GM19193 (cell line): ENCODE results near the gene SCRN2.

Source experiments
- POLR2A ChIP-seq: IDR thresholded peaks from 4 replicates; pipeline ENCODE4 v1.6.1; 2011; ENCODE audit not compliant: insufficient read depth, insufficient read length; ENCODE audit errors: extremely low read depth

The SCRN2 gene

GRCh38 chr17:47792979-47793378 is 48.1 kb downstream of the SCRN2 start:
- TF ChIP-seq POLR2A, result no peak

DNA sequence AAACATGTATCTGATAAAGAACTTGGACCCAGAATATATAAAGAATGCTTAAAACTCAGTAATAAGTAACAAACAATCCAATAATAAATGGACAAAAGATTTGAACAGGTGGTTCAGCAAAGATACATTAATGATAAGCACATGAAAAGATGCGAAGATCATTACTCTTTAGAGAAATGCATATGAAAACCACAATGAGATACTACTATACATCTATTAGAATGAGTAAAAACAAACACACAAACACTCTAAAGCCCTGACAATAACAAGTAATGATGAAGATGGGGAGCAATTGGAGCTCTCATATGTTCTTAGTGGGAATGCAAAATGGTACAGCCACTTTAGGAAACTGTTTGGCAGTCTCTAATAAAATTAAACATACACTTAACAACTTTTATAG is 48.6 kb downstream of the SCRN2 start:
- no peak for TF ChIP-seq POLR2A

- TF ChIP-seq POLR2A, result no peak
Measured at GRCh38 chr17:47791025-47791424, 50.0 kb downstream of the SCRN2 start.

DNA sequence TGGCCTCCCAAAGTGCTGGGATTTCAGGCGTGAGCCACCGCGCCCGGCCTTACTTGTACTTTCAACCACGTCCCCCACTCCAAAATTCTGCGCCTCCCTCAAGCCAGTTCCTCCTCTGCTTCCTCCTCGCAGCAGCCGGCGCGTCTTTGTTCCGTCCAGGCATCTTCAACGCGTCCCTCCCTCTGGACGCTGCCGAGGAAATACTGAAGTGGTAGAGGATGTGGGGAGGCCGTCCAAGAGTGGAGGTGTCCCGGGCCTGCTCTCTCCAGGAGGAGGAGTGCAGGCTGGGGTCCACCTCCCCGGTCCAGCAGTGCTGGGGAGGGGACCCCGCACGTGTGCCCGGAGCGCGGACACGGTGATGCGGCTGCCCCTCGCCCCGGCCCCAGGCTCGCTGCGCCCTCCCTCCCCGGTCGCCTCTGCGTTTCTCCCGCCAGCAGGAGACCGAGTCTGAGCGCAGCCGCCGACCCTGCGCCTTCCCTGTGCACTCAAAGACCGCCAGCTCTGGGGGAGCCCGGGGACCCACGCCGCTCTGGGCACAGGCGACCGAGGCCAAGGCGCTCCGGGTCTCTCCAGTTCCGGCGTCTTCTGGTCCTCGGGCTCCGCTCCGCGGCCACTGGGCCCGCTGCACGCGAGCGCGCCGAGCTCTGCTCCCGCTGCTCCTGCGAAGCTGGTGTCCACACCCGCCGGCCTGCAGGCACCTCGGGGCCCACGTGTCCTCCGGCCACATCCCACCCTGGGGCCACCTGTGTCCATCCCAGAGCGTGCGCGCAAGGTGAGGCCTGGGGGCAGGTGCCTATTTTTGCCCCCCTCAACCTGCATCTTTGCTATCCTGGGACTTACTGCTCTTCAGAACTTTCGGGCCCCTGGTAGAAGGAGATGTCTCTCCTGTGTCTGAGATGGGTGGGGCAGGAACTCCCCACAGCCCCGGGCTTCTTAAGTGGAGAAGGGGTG is 51.2 kb downstream of the SCRN2 start:
- TF ChIP-seq POLR2A, result no peak
